HG03045 (cell line): ENCODE results near the gene NAP1L1.

Experiments used
- ATAC-seq: cut with Tn5 transposase; IDR thresholded peaks from one replicate; pipeline ENCODE4 v1.9.1; 2021; ENCODE audit warnings: mild to moderate bottlenecking, moderate library complexity; ENCODE audit not compliant: unreplicated experiment

The NAP1L1 gene

DNA sequence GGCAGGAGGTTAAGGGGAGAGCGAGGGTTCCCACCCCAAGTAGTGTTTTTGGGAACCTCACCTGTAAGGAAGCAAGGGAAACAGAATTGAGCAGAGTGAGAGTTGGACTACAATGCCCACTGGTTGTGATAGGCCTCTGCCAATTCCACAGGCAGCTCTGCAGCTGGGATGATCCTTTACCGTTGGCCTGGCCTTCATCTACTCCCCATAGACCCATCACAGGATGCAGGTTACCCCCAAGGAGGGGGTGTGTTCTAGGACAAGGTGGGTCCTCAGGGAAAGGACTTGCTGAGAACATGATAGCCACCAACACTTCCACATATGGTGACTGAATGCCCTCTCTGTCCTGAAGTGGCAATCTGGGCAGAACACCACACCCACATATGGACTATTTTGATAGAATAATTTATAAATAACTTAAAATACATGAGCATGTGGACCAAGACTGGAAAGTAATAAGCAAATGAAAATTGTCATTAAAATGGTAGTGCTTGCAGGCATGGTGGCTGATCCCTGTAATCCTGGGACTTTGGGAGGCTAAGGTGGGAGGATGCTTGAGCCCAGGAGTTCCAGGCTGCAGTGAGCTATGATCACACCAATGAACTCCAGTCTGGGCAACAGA is 61.3 kb downstream of the NAP1L1 start:
- ATAC-seq = no peak

- ATAC-seq = no peak
Observed at GRCh38 chr12:76022506-76022905, 62.0 kb downstream of the NAP1L1 start.

DNA sequence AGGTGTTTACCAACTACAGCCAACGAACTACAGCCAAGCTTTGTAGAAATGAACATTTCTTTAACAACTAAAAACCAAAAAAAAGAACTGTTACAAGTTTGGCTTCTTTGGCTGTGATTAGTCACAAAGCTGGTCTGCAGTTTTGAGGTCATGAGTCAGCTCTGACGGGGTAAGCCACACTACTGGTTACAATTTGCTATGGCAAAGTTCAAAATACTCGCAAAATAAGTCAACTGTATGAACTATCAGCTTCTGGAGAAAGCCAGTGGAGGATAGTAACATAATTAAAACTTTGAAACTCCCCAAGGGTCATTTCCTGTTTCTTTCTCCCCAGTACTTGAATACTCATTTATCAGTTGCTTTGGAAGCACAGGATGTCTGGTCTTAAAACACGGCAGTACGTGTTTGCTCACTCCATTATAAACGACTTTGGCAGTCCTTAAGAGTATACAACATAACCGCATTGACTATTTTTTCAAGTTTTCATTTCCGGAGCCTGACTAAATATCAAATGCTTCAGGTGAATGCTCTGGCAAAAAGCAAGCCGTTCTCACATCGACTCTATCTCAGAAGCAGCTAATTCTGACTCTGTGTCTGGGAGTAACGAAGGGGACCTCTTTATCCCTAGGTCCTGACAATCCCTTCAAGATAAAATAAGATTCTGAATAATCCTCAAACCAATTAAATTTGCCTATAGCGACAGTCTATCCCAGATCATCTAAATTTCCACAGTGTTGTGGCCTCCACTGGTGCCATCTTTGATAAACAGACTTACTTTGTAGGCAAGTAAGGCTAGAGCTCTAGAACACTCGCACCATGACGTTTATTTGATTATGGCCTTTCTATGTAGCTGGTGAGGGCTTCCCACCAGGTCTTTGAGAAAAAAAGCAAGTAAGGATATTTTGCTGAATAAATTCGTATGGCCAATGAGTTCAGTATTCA is 63.5 kb downstream of the NAP1L1 start:
- no peak for ATAC-seq

GRCh38 chr12:76020281-76020680 is 64.2 kb downstream of the NAP1L1 start:
- ATAC-seq = no peak

DNA sequence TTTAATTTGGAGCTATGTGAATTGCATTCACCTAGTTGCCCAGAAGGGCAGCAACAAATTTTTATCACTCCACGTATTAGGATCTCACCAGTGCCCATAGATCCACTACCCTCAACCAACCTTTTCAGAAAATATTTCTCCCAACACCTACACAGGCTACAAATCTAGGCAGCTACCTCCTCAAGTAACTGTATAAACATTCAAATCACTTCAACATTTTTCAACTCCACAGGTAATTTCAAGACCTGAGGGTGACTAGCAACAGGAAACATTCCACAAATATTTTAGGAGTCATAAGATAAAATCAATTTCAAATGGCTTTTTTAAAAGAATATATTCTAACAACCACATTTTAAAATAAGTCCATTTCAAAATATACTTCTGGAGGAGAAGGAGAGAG is 65.8 kb downstream of the NAP1L1 start:
- no peak for ATAC-seq

GRCh38 chr12:76018111-76018510 is 66.4 kb downstream of the NAP1L1 start:
- no peak for ATAC-seq

GRCh38 chr12:76014007-76014406 is 70.5 kb downstream of the NAP1L1 start:
- ATAC-seq = no peak

DNA sequence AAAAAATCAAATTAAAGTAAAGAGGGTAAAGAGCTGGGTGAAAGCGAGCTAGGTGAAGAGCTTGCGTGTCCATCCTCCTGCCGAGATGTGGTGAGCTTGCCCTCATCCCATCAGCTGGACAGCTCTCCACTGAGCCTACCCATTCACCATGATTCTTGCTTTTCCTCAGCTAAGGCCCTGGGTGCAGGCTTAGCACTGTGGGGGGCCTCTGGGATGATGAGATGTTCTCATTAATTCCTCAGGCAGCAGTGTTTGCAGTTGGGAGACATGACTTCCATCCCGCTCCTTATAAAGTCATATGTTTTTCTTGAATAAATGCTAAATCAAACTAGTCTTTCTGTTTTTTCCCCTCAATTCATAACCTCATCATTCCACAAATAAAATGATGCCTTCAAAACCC is 70.9 kb downstream of the NAP1L1 start:
- no peak for ATAC-seq

GRCh38 chr12:76012644-76013043 is 71.8 kb downstream of the NAP1L1 start:
- ATAC-seq = no peak

- no peak for ATAC-seq
Observed at GRCh38 chr12:76010732-76011458, 73.6 kb downstream of the NAP1L1 start.

- no peak for ATAC-seq
Observed at GRCh38 chr12:76008428-76008827, 76.1 kb downstream of the NAP1L1 start.

- ATAC-seq = no peak
Observed at GRCh38 chr12:76007640-76008039, 76.8 kb downstream of the NAP1L1 start.

- no peak for ATAC-seq
Observed at GRCh38 chr12:76006028-76006925, 78.2 kb downstream of the NAP1L1 start.

DNA sequence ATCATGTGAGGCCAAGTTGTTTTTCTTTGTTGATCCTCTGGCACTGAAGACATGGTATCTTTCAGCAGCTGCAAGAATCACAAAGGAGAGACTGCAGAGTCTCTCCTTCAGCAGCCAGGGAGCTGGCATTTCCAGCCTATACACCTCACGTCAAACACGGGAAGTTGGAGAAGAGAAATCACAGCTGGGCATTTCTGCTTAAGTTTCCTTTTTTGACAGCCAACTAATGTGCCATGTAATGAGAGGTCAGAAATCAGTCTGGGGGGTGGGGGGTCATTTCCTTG is 81.2 kb downstream of the NAP1L1 start:
- no peak for ATAC-seq

- ATAC-seq = no peak
Observed at GRCh38 chr12:76002598-76003354, 81.7 kb downstream of the NAP1L1 start.

DNA sequence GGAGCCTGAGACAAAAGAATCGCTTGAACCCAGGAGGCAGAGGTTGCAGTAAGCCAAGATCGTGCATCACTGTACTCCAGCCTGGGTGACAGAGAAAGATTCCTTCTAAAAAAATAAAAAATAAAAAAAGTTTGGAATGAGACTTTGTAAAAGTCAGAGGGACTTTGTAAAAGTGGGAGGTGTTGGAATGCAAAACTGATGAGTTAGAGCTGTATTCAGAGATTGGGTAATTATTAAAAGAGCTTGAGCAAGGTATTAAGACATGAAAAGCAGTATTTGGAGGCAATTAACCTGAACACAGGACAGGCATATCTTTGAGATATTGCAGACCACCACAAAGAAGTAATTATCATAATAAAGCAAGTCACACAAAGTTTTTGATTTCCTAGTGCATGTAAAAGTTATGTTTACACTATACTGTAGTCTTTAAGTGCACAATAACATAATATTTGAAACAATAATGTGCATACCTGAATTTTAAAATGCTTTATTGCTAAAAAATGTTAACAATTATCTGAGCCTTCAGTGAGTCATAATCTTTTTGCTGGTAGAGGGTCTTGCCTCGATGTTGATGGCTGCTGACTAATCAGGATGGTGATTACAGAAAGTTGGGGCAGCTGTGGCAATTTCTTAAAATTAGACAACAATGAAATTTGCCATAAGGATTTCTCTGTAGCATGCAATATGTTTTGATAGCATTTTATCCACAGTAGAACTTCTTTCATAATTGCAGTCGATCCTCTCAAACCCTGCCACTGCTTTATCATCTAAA is 86.0 kb downstream of the NAP1L1 start:
- no peak for ATAC-seq

- no peak for ATAC-seq
Observed at GRCh38 chr12:75997658-75998057, 86.8 kb downstream of the NAP1L1 start.

DNA sequence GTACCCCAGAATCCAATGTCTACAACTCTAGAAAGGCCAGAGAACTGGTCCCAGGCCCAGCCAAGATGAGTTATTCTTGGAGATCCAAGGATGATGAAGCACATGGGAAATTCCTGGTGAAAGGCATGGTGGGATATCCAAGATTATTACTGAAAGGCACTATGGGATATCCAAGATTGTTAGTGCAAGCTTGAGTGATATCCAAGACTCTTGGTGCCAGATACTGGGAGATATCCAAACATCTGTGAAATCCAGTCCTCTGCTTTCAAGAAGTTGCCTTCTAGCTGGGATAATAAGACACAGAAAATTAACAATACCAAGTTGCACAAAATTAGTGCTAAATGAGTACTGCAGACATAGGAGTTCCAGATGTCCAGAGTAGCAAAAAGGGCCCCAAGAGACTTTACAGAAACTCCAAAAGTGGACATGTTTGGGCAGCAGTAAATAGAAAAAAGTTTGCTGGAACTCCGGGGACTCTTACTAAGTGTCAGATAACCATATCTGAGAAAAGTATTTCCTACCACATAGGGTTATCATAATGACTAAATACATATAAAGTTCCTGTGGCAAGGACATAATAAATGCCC is 87.5 kb downstream of the NAP1L1 start:
- ATAC-seq = no peak

GRCh38 chr12:75995691-75996090 is 88.8 kb downstream of the NAP1L1 start:
- no peak for ATAC-seq
